Sigmoid colon (tissue), 4 donors: ENCODE data around the gene GPR108.
A peak's percentile ranks its signal among the peaks of the same experiment; 100 is the strongest.

Experiments used
- EP300 ChIP-seq, 4 donors: sonication (generic); formaldehyde crosslinking; IDR thresholded peaks; one replicate each; pipeline ENCODE4 v1.6.1; 2017; ENCODE audit warnings: antibody characterized with exemption in 4 of 4
- POLR2A ChIP-seq, 2 donors: fragments of 450-650 bp; IDR thresholded peaks; one replicate each; pipeline ENCODE4 v1.6.1; 2016; ENCODE audit warnings: antibody characterized with exemption in 2 of 2, mild to moderate bottlenecking in 2 of 2, moderate library complexity in 2 of 2
- POLR2AphosphoS5 ChIP-seq, 4 donors: sonication (generic); formaldehyde crosslinking; IDR thresholded peaks; one replicate each; pipeline ENCODE4 v1.6.1; 2017; ENCODE audit warnings: antibody characterized with exemption in 4 of 4
- TF ChIP-seq, protein P1 (sequence below), 4 experiments: fragments of 450-650 bp in 3 of 4; fragments of 200-600 bp in 1 of 4; IDR thresholded peaks; one replicate each; pipeline ENCODE4 v1.5.1; 2016 to 2019; ENCODE audit warnings: antibody characterized with exemption in 4 of 4, mild to moderate bottlenecking in 3 of 4, moderate library complexity in 2 of 4

DNA sequence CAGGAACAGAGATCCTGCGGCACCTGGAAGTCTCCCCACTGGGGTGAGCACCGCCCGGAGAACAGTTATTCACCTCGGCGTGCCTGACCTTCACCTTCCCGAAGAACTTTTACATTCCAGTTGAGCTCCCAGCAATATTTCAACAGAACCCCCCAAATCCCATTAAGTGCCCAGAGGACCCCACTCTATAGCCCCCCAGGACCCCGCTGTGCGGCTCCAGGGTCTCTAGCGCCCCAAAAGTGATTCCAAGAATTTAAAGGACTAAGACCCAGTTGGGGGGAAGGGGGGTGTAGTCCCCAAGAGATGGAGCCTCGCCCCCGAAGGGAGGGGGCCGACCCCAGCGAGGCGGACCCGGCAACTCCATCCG lies 480 bp downstream of the GPR108 start:
- TF ChIP-seq, protein P1, sequence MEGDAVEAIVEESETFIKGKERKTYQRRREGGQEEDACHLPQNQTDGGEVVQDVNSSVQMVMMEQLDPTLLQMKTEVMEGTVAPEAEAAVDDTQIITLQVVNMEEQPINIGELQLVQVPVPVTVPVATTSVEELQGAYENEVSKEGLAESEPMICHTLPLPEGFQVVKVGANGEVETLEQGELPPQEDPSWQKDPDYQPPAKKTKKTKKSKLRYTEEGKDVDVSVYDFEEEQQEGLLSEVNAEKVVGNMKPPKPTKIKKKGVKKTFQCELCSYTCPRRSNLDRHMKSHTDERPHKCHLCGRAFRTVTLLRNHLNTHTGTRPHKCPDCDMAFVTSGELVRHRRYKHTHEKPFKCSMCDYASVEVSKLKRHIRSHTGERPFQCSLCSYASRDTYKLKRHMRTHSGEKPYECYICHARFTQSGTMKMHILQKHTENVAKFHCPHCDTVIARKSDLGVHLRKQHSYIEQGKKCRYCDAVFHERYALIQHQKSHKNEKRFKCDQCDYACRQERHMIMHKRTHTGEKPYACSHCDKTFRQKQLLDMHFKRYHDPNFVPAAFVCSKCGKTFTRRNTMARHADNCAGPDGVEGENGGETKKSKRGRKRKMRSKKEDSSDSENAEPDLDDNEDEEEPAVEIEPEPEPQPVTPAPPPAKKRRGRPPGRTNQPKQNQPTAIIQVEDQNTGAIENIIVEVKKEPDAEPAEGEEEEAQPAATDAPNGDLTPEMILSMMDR (IDR thresholded peaks at IDR 0.05) = peak in 1 of 4 experiments; percentile 9
- TF ChIP-seq POLR2AphosphoS5 (IDR thresholded peaks at IDR 0.05) (no peak), POLR2A (IDR thresholded peaks at IDR 0.05) (no peak), EP300 (IDR thresholded peaks at IDR 0.05) (no peak)
